Fibroblast of the aortic adventitia (primary cell): ENCODE results near the gene COL4A1. TPM values are rescaled to one million over a fixed set of nuclear protein-coding genes. Genes with fewer than 3 reads are reported as not detected.

ENCODE experiments used
- DNase-seq: peaks from one replicate; pipeline ENCODE4 v3.0.0-alpha.2; 2010; ENCODE audit warnings: low read depth
- H3K4me3 ChIP-seq: 2 replicates; pipeline ENCODE4 v1.5.1; 2011; ENCODE audit warnings: low read depth, mild to moderate bottlenecking, control low read depth, low read length, moderate library complexity
- CTCF ChIP-seq: IDR thresholded peaks from 2 replicates; pipeline ENCODE4 v1.5.1; 2011; ENCODE audit warnings: mild to moderate bottlenecking, low read length, control low read depth, inconsistent platforms; ENCODE audit not compliant: insufficient read depth
- total RNA-seq: library from RNA; depleted of rRNA; stranded (reverse); fragments of >200 nt; gene quantifications from 2 replicates; pipeline ENCODE4 v1.2.3, GENCODE V29; 2012; ENCODE audit warnings: low replicate concordance

COL4A1 gene
- total RNA-seq, 1 donor = 43.7 TPM

- peak; percentile 32 for DNase-seq
- no peak overlapping the region for H3K4me3 ChIP-seq
- no peak for TF ChIP-seq CTCF
Observed at GRCh38 chr13:110286833-110287819, 19.8 kb downstream of the COL4A1 start.

- no peak overlapping the region for H3K4me3 ChIP-seq
- TF ChIP-seq CTCF = no peak
- no peak for DNase-seq
Observed at GRCh38 chr13:110285991-110286832, 20.7 kb downstream of the COL4A1 start.

- no peak for DNase-seq
- no peak overlapping the region for H3K4me3 ChIP-seq
- no peak for TF ChIP-seq CTCF
Observed at GRCh38 chr13:110284779-110285484, 22.0 kb downstream of the COL4A1 start.

GRCh38 chr13:110283736-110284517, 23.0 kb downstream of the COL4A1 start:
- no peak for TF ChIP-seq CTCF
- H3K4me3 ChIP-seq = no peak overlapping the region
- peak; percentile 56 for DNase-seq

GRCh38 chr13:110282316-110282841, 24.6 kb downstream of the COL4A1 start:
- no peak overlapping the region for H3K4me3 ChIP-seq
- no peak for TF ChIP-seq CTCF
- no peak for DNase-seq

- TF ChIP-seq CTCF = no peak
- H3K4me3 ChIP-seq = no peak overlapping the region
- no peak for DNase-seq
Observed at GRCh38 chr13:110281736-110282135, 25.2 kb downstream of the COL4A1 start.
